ENCODE results near the gene LYZ. TPM values are rescaled to one million over a fixed set of nuclear protein-coding genes. Genes with fewer than 3 reads are reported as not detected.

Gene LYZ
- total RNA-seq, 1 experiment from 2014 or later, result not detected

GRCh38 chr12:69324797-69325466 is 23.2 kb upstream of the LYZ start:
- Histone ChIP-seq H3K9ac (ENCODE audit: extremely low read depth, insufficient read length, low read length) (no peak overlapping the region), H3K4me2 (ENCODE audit: insufficient read depth, insufficient read length, low read length) (no peak overlapping the region), H4K5ac (ENCODE audit: insufficient read length, low read depth, low read length) (no peak overlapping the region), H3K79me2 (ENCODE audit: insufficient read depth, low read length) (no peaks in the 10 kb centered on the region), H2AFZ (ENCODE audit: low read length) (no peak overlapping the region), H3K27me3 (ENCODE audit: insufficient read depth, low read length) (no peaks in the 10 kb centered on the region), H3K18ac (ENCODE audit: insufficient read length, low read depth, low read length) (no peak overlapping the region), H3K23me2 (ENCODE audit: insufficient read length, low read depth, low read length, poor library complexity, severe bottlenecking) (no peaks in the 10 kb centered on the region), H3K79me1 (ENCODE audit: insufficient read depth, low read depth, low read length, poor library complexity, severe bottlenecking) (no peaks in the 10 kb centered on the region), H2AK5ac (ENCODE audit: insufficient read length, low read length) (no peak overlapping the region), H3K4ac (ENCODE audit: low read depth, low read length) (no peak overlapping the region), H4K91ac (ENCODE audit: insufficient read length, low read depth, low read length) (no peak overlapping the region), H4K20me1 (ENCODE audit: control insufficient read depth, insufficient read depth, insufficient read length) (no peaks in the 10 kb centered on the region), H3K4me1 (ENCODE audit: insufficient read depth, low read length) (peaks cover 10% of the 10 kb centered on the region; the same call in 1 of the 2 replicates), H2BK120ac (ENCODE audit: low read depth, low read length, poor library complexity, severe bottlenecking) (no peak overlapping the region), H3K27ac (ENCODE audit: insufficient read length, low read depth, low read length) (no peak overlapping the region), H3K56ac (ENCODE audit: insufficient read length, low read depth, low read length) (no peak overlapping the region), H2BK5ac (ENCODE audit: insufficient read length, low read length) (no peak overlapping the region), H3K9me3 (ENCODE audit: control insufficient read depth, low read depth, low read length) (no peaks in the 10 kb centered on the region), H4K8ac (replicated peaks; ENCODE audit: insufficient read length, low read depth, low read length) (no peak overlapping the region), H3T11ph (ENCODE audit: low read length) (no peak overlapping the region), H2BK20ac (ENCODE audit: low read depth, low read length, poor library complexity, severe bottlenecking) (no peak overlapping the region), H3K14ac (ENCODE audit: insufficient read depth, low read length) (no peak overlapping the region), H2BK15ac (ENCODE audit: low read depth, low read length) (no peak overlapping the region), H2BK12ac (ENCODE audit: insufficient read length, low read depth, low read length) (no peak overlapping the region), H3K23ac (ENCODE audit: insufficient read length, low read depth, low read length) (no peak overlapping the region)
- Mint-ChIP-seq H3K4me1 (peaks cover 34% of the 10 kb centered on the region in 2 experiments), H3K36me3 (ENCODE audit: insufficient read depth in 1 of 3, low read depth in 3 of 3) (peaks cover 0 to 4% (median 2%) of the 10 kb centered on the region in 3 experiments; a peak in 2 of 7 replicates), H3K27me3 (ENCODE audit: low read depth) (no peaks in the 10 kb centered on the region; the same call in none of the 2 replicates), H3K4me3 (no peak overlapping the region), H3K27ac (no peak overlapping the region), H3K9me3 (peaks cover 0 to 14% of the 10 kb centered on the region in 2 experiments; a peak in 3 of 5 replicates)
- DNase-seq, result no peak
- TF ChIP-seq CTCF (conservative IDR thresholded peaks at IDR 0.05), result no peak
- WGBS (ENCODE audit: extremely low coverage, insufficient read length, low lambda C conversion rate), result no CpG with 5 or more reads among the region's 2 CpGs
